Activated naive CD4-positive, alpha-beta T cell treated with anti-CD3 and anti-CD28 coated beads, Interleukin-2, amount 50 U/mL, for 24 hours (primary cell): ENCODE results near the gene TGM3.

Source experiments
- H3K27ac Mint-ChIP-seq: one replicate; pipeline ENCODE4 v1.8.0; 2021; ENCODE audit warnings: mild to moderate bottlenecking, mixed read lengths
- H3K27me3 Mint-ChIP-seq: one replicate; pipeline ENCODE4 v1.8.0; 2021; ENCODE audit warnings: mixed read lengths
- H3K36me3 Mint-ChIP-seq: one replicate; pipeline ENCODE4 v1.8.0; 2021; ENCODE audit warnings: mixed read lengths
- H3K4me1 Mint-ChIP-seq: one replicate; pipeline ENCODE4 v1.8.0; 2021; ENCODE audit warnings: mixed read lengths
- H3K4me3 Mint-ChIP-seq: one replicate; pipeline ENCODE4 v1.8.0; 2021; ENCODE audit warnings: mild to moderate bottlenecking, mixed read lengths
- H3K9me3 Mint-ChIP-seq: one replicate; pipeline ENCODE4 v1.8.0; 2021; ENCODE audit warnings: mixed read lengths

The TGM3 gene

DNA sequence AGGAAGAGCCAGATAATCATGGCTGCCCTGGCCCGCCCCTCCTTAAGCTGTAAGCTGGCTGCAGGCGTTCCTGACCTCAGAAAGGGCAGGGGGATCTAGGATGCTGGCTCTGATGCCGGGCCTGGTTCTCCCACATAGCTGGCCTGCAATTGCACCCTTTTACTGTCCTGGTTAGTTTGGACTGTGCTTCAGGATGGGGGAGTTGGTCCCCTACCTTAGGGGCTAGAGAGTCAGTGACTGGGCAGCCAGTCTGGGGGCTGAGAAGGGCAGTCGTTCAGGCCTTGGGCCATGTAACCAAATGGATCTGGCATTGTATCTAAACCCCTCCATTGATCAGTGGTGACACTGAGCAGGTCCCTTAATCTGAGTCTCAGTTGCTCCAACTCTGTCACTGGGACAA is 40.7 kb downstream of the TGM3 start:
- peaks cover 1% of the 10 kb centered on the region for H3K27me3 Mint-ChIP-seq
- no peak overlapping the region for H3K4me3 Mint-ChIP-seq
- H3K4me1 Mint-ChIP-seq: no peaks in the 10 kb centered on the region
- no peaks in the 10 kb centered on the region for H3K9me3 Mint-ChIP-seq
- H3K36me3 Mint-ChIP-seq: no peaks in the 10 kb centered on the region
- no peak overlapping the region for H3K27ac Mint-ChIP-seq

DNA sequence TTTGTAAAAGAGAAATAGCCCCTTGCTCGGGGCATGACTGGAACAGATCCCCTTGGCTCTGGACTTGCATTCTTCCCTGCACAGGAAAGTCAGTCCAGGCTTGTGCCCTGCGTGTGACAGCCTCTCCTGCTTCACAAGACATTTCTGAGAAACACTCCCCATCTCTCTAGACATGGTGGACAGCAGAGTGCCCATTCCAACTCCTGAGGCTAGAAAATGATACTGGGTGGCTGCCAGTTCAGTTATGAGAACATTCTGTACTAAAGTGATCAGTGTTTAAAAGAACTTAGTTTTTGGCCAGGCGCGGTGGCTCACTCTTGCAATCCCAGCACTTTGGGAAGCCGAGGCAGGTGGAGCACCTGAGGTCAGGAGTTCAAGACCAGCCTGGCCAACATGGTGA is 41.3 kb downstream of the TGM3 start:
- Mint-ChIP-seq H3K9me3 (no peaks in the 10 kb centered on the region), H3K27me3 (peaks cover 1% of the 10 kb centered on the region), H3K4me3 (no peak overlapping the region), H3K36me3 (no peaks in the 10 kb centered on the region), H3K27ac (no peak overlapping the region), H3K4me1 (no peaks in the 10 kb centered on the region)

DNA sequence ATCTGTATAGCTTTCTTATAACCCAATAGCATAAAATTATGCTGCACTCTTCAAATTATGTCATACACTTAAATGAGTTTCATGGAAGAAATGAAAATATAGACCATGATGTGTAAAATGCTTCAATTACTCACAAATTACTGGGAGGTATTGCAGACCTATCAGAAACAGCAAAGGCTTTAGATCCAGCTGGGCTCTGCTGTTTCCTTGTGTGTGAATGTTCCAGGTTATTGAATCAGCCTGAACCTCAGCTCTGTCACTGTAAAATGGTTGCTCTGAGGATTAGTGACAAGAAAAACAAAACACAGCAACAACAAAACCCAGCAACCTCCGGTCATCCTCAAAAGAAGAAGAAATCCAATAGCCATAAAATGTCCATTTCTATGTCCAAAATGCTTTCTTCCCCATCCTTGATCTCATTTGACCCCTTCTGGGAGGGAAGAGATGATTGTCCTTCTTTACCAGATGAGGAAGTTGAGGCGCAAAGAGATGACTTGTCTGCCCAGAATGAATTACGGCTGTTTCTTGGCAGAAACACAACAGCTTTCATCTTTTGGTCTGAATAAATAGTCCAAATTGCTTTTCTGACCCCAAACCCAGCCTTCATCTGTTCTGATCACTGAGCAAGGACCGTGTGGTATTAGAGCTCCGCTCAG is 42.7 kb downstream of the TGM3 start:
- no peak overlapping the region for H3K27ac Mint-ChIP-seq
- H3K4me1 Mint-ChIP-seq: no peaks in the 10 kb centered on the region
- H3K9me3 Mint-ChIP-seq: no peaks in the 10 kb centered on the region
- H3K27me3 Mint-ChIP-seq: peaks cover 1% of the 10 kb centered on the region
- no peak overlapping the region for H3K4me3 Mint-ChIP-seq
- peaks cover under 1% of the 10 kb centered on the region for H3K36me3 Mint-ChIP-seq

DNA sequence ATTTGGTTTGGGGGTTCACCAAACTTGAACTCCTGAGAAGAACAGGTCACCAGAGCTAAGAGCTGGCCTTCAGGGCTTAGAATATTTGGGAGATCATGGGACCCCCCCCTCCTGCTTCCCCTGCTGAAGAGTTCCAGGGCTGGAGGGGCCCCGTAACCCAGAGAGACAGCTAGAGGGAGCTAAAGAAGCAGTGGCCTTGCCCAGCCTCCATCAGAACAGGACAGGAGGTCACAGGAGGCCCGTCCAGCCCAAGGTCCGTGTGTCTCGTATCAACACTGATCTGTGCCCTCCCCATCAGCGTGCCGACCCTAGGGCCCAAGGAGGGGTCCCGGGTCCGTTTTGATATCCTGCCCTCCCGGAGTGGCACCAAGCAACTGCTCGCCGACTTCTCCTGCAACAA is 44.3 kb downstream of the TGM3 start:
- H3K27me3 Mint-ChIP-seq: peaks cover 1% of the 10 kb centered on the region
- peaks cover 1% of the 10 kb centered on the region for H3K36me3 Mint-ChIP-seq
- H3K4me1 Mint-ChIP-seq: no peaks in the 10 kb centered on the region
- no peak overlapping the region for H3K4me3 Mint-ChIP-seq
- no peak overlapping the region for H3K27ac Mint-ChIP-seq
- H3K9me3 Mint-ChIP-seq: no peaks in the 10 kb centered on the region

DNA sequence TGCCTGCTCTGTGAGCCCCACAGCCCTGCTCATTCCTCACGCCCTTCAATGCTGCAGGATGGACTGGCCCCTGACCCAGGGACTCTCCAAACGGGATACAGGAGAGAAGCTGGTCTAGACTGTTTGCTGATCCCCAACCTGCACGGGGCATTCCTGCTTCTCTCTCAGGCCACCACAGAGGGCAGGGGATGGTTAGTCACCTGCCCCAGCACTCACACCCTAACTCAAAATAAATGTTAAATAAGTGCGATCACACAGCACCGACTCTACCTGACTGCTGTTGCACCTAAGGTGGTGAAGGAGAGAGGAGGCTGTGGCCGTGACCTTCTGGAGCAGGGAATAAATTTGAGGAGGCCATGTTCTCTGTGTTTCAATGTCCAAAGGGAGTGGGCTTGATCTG is 45.0 kb downstream of the TGM3 start:
- no peaks in the 10 kb centered on the region for H3K9me3 Mint-ChIP-seq
- peaks cover 1% of the 10 kb centered on the region for H3K36me3 Mint-ChIP-seq
- H3K4me3 Mint-ChIP-seq: no peak overlapping the region
- H3K27ac Mint-ChIP-seq: no peak overlapping the region
- H3K27me3 Mint-ChIP-seq: peaks cover 1% of the 10 kb centered on the region
- no peaks in the 10 kb centered on the region for H3K4me1 Mint-ChIP-seq

DNA sequence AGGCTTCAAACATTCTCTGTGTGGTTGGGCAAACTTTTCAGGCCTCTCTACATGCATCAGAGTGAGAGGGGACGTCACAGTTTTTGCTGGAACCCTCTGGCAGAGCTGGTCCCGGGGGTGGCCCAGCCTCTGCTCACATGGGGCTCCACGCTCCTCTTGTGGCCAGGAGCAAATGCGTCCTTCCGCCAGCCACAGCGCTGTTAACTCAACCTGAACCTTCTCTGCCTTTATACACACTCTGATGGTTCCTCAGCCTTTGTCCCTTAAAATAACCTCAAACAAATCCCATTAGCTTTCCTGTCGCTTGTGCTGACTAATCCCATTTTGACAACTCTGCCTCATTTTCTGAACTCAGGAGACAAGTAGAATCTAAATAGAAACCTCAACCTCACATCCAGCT is 45.5 kb downstream of the TGM3 start:
- H3K27ac Mint-ChIP-seq: no peak overlapping the region
- H3K4me3 Mint-ChIP-seq: no peak overlapping the region
- peaks cover 1% of the 10 kb centered on the region for H3K36me3 Mint-ChIP-seq
- peaks cover 1% of the 10 kb centered on the region for H3K27me3 Mint-ChIP-seq
- no peaks in the 10 kb centered on the region for H3K9me3 Mint-ChIP-seq
- no peaks in the 10 kb centered on the region for H3K4me1 Mint-ChIP-seq

DNA sequence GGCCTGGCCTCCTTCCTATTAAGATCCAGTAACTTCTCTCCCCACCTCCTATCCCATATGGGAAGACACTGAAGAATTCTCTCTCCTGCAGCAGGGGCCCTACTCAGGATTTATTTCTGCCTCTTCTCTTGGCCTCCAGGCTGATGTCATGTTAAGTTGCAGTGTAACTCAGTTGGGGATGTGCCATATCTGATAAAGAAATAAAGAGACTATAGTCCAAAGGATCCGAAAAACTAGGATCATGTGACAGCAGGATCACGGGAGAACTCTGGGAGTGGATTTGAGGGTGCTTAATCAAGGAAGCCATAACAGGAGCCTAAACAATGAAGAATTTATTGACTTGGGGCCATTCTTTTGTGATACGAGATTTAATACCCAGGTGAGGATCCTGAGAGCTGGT is 46.4 kb downstream of the TGM3 start:
- Mint-ChIP-seq H3K27me3 (peaks cover 1% of the 10 kb centered on the region), H3K27ac (no peak overlapping the region), H3K4me1 (no peaks in the 10 kb centered on the region), H3K4me3 (no peak overlapping the region), H3K9me3 (no peaks in the 10 kb centered on the region), H3K36me3 (peaks cover 1% of the 10 kb centered on the region)

- H3K27ac Mint-ChIP-seq: no peak overlapping the region
- H3K27me3 Mint-ChIP-seq: peaks cover 6% of the 10 kb centered on the region
- no peaks in the 10 kb centered on the region for H3K4me1 Mint-ChIP-seq
- no peaks in the 10 kb centered on the region for H3K9me3 Mint-ChIP-seq
- H3K4me3 Mint-ChIP-seq: no peak overlapping the region
- peaks cover 1% of the 10 kb centered on the region for H3K36me3 Mint-ChIP-seq
Measured at GRCh38 chr20:2346188-2346587, 50.4 kb downstream of the TGM3 start.

DNA sequence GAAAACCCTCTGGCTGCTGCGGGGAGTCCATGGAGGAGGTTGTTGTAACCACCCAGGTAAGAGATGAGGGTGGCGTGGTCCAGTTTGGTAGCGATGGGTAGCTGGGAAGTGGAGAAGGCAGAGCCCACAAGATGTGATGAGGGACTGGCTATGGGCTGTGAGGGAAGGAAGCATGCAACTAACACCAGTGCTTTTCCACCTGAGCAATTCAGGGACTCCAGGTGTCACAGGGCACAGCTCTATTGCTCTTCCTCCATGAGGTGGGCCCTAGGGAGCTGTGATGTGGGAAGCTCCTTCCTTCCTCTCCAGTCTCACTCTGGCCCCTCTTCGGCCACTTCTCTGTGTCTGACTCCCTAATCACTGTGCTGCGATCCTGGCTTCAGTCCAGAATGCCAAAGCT is 52.5 kb downstream of the TGM3 start:
- Mint-ChIP-seq H3K27me3 (peaks cover 10% of the 10 kb centered on the region), H3K4me1 (peaks cover 8% of the 10 kb centered on the region), H3K9me3 (no peaks in the 10 kb centered on the region), H3K36me3 (peaks cover 1% of the 10 kb centered on the region), H3K4me3 (no peak overlapping the region), H3K27ac (no peak overlapping the region)

DNA sequence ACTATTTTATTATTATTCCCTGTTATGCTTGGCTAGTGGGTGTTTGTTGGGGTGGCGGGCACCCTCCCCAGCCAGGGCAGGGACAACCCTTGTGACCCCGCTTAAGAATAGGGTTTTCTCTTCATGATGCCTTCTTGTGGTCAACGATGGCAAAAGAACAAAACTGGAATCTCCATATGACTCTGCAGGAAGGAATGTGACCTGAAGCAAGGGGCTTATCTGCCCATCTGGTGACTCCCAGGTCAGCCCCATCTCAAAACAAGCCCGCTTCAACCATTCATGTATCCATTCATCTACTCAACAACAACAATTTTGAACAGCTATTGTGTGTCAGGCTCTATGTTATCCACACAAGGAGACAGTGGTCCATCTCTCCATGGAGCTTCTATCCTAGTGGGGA is 54.0 kb downstream of the TGM3 start:
- H3K4me3 Mint-ChIP-seq: no peak overlapping the region
- H3K36me3 Mint-ChIP-seq: no peaks in the 10 kb centered on the region
- H3K9me3 Mint-ChIP-seq: no peaks in the 10 kb centered on the region
- no peak overlapping the region for H3K27ac Mint-ChIP-seq
- H3K27me3 Mint-ChIP-seq: peaks cover 15% of the 10 kb centered on the region
- peaks cover 8% of the 10 kb centered on the region for H3K4me1 Mint-ChIP-seq

GRCh38 chr20:2350606-2351005 is 54.8 kb downstream of the TGM3 start:
- Mint-ChIP-seq H3K36me3 (no peaks in the 10 kb centered on the region), H3K9me3 (no peaks in the 10 kb centered on the region), H3K27me3 (peaks cover 15% of the 10 kb centered on the region), H3K4me3 (no peak overlapping the region), H3K27ac (no peak overlapping the region), H3K4me1 (peaks cover 8% of the 10 kb centered on the region)

DNA sequence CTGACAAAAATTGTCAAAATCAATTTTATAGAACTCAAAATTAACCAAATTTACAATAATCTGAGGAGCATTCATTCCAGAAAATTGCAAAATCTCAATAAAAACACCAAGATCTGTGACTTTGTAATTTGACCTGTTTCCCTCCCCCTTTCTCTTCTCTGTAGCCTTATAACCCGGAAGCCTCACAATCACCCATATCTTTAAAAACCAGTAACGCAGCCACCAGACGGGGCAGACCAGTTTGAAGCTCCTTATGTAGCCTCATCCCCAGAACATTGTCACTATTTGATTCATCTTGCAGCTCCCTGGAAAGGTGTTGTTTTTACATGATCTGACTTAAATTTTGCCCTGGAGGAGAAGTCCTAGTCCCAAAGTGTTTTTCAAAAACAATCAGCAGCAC is 57.4 kb downstream of the TGM3 start:
- Mint-ChIP-seq H3K4me1 (peaks cover 8% of the 10 kb centered on the region), H3K9me3 (no peaks in the 10 kb centered on the region)

GRCh38 chr20:2357114-2357513 is 61.3 kb downstream of the TGM3 start:
- Mint-ChIP-seq H3K36me3 (peaks cover 3% of the 10 kb centered on the region), H3K27me3 (peaks cover 18% of the 10 kb centered on the region), H3K27ac (no peak overlapping the region), H3K4me3 (no peak overlapping the region), H3K9me3 (peaks cover 26% of the 10 kb centered on the region), H3K4me1 (peaks cover 2% of the 10 kb centered on the region)

More for the DNA sequence above, 57.4 kb downstream of the TGM3 start:
- Mint-ChIP-seq H3K36me3 (no peaks in the 10 kb centered on the region), H3K27ac (no peak overlapping the region), H3K27me3 (peaks cover 11% of the 10 kb centered on the region), H3K4me3 (no peak overlapping the region)

- peaks cover 3% of the 10 kb centered on the region for H3K36me3 Mint-ChIP-seq
- no peak overlapping the region for H3K27ac Mint-ChIP-seq
- peaks cover 17% of the 10 kb centered on the region for H3K27me3 Mint-ChIP-seq
- no peak overlapping the region for H3K4me3 Mint-ChIP-seq
- peaks cover 26% of the 10 kb centered on the region for H3K9me3 Mint-ChIP-seq
- no peaks in the 10 kb centered on the region for H3K4me1 Mint-ChIP-seq
Measured at GRCh38 chr20:2358006-2358405, 62.2 kb downstream of the TGM3 start.

- Mint-ChIP-seq H3K4me1 (no peaks in the 10 kb centered on the region), H3K36me3 (peaks cover 3% of the 10 kb centered on the region), H3K4me3 (no peak overlapping the region), H3K27me3 (peaks cover 15% of the 10 kb centered on the region), H3K9me3 (peaks cover 26% of the 10 kb centered on the region), H3K27ac (no peak overlapping the region)
Measured at GRCh38 chr20:2361035-2361593, 65.3 kb downstream of the TGM3 start.

GRCh38 chr20:2363187-2363586 is 67.4 kb downstream of the TGM3 start:
- Mint-ChIP-seq H3K4me3 (no peak overlapping the region), H3K36me3 (peaks cover 3% of the 10 kb centered on the region), H3K9me3 (peaks cover 26% of the 10 kb centered on the region), H3K27me3 (peaks cover 21% of the 10 kb centered on the region), H3K4me1 (no peaks in the 10 kb centered on the region), H3K27ac (no peak overlapping the region)

DNA sequence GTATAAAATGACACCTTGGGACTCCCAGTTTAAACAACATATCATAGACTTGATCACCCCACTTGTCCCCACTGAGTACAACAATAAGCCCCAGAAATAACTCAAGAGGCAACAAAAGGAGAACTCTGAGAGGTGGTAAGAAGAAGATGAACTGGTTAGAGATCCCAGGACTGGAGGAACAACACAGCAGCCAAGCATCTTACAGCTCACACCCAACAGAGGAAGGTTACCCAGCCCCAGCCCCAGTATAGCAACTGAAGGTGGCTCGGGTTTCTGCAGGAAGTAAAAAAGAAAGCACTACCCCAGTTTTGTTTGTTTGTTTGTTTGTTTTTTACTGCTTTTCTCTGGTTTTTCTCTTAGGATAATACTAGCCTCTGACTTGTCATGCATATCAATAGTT is 67.8 kb downstream of the TGM3 start:
- peaks cover 23% of the 10 kb centered on the region for H3K27me3 Mint-ChIP-seq
- no peak overlapping the region for H3K27ac Mint-ChIP-seq
- H3K4me3 Mint-ChIP-seq: no peak overlapping the region
- peaks cover 26% of the 10 kb centered on the region for H3K9me3 Mint-ChIP-seq
- peaks cover 3% of the 10 kb centered on the region for H3K36me3 Mint-ChIP-seq
- H3K4me1 Mint-ChIP-seq: no peaks in the 10 kb centered on the region
